Astrocyte of the spinal cord (primary cell): ENCODE measurements around the gene ERI3.

Source experiments
- DNase-seq: peaks from one replicate; pipeline ENCODE4 v3.0.0; 2011; ENCODE audit warnings: low read depth, low spot score
- H3K4me3 ChIP-seq: 2 replicates; pipeline ENCODE4 v1.5.1; 2011; ENCODE audit warnings: low read depth, mild to moderate bottlenecking, low read length, moderate library complexity
- CTCF ChIP-seq: IDR thresholded peaks from 2 replicates; pipeline ENCODE4 v1.5.1; 2012; ENCODE audit warnings: low read depth, mild to moderate bottlenecking, low read length, inconsistent platforms
- in situ Hi-C: cut with HindIII; loops from 2 replicates; pipeline ENCODE4 v1.10.0; 2017; ENCODE audit warnings: low sequenced_read_pairs

Gene ERI3

GRCh38 chr1:44297695-44298400 is 57.2 kb downstream of the ERI3 start:
- TF ChIP-seq CTCF = no peak
- in situ Hi-C loops = no loop called here
- H3K4me3 ChIP-seq = no peak overlapping the region
- no peak for DNase-seq

- H3K4me3 ChIP-seq = no peak overlapping the region
- no peak for TF ChIP-seq CTCF
- DNase-seq = no peak
- in situ Hi-C loops = no loop called here
Observed at GRCh38 chr1:44296806-44297205, 58.3 kb downstream of the ERI3 start.

- no peak for TF ChIP-seq CTCF
- in situ Hi-C loops = no loop called here
- no peak for DNase-seq
- H3K4me3 ChIP-seq = no peak overlapping the region
Observed at GRCh38 chr1:44296086-44296485, 59.0 kb downstream of the ERI3 start.

GRCh38 chr1:44294588-44295007 is 60.5 kb downstream of the ERI3 start:
- TF ChIP-seq CTCF = peak; percentile 40
- peak; percentile 75 for DNase-seq
- H3K4me3 ChIP-seq = no peak overlapping the region
- in situ Hi-C loops = no loop called here

GRCh38 chr1:44293761-44294315 is 61.2 kb downstream of the ERI3 start:
- no peak for DNase-seq
- TF ChIP-seq CTCF = no peak
- in situ Hi-C loops = no loop called here
- no peak overlapping the region for H3K4me3 ChIP-seq

GRCh38 chr1:44292651-44293050 is 62.4 kb downstream of the ERI3 start:
- no peak for TF ChIP-seq CTCF
- H3K4me3 ChIP-seq = no peak overlapping the region
- DNase-seq = no peak
- in situ Hi-C loops = no loop called here
